H1 (cell line): ENCODE results near the gene L1TD1. TPM values are rescaled to one million over a fixed set of nuclear protein-coding genes. Genes with fewer than 3 reads are reported as not detected.

Experiments used
- CTCF ChIA-PET: fragments of 300-600 bp; sonication (Branson Sonifier 250); formaldehyde crosslinking; loops from one replicate; lab custom pipeline; 2021; ENCODE audit not compliant: partially characterized antibody; lab: Charles Lee
- POLR2A ChIA-PET: fragments of 300-600 bp; sonication (Branson Sonifier 250); formaldehyde crosslinking; loops from one replicate; lab custom pipeline; 2021; ENCODE audit warnings: inconsistent platforms; ENCODE audit not compliant: partially characterized antibody; lab: Charles Lee
- DNase-seq, 2 experiments: peaks; one replicate each; pipeline versions ENCODE4 v3.0.0 to v3.0.0-alpha.2; 2010 to 2022; ENCODE audit warnings: low spot score in 2 of 2, low read depth in 1 of 2, mixed read lengths in 1 of 2
- FAIRE-seq: peaks from 2 replicates; lab custom pipeline; 2011; peaks lifted over from hg19 to GRCh38; lab: Jason Lieb, UNC
- H2AFZ ChIP-seq: 2 replicates; pipeline ENCODE4 v1.8.1; 2012; ENCODE audit warnings: low read length, inconsistent platforms
- H2AK5ac ChIP-seq: 2 replicates; pipeline ENCODE4 v1.6.1; 2013; ENCODE audit warnings: low read depth, low read length
- H2BK120ac ChIP-seq: replicated peaks from 2 replicates; pipeline ENCODE3; 2013; ENCODE audit warnings: low read depth, low read length, inconsistent platforms
- H2BK12ac ChIP-seq: 2 replicates; pipeline ENCODE4 v1.6.1; 2013; ENCODE audit warnings: low read depth, low read length
- H2BK15ac ChIP-seq: 2 replicates; pipeline ENCODE4 v1.6.1; 2013; ENCODE audit warnings: low read length
- H2BK20ac ChIP-seq: 2 replicates; pipeline ENCODE4 v1.6.1; 2013; ENCODE audit warnings: low read length
- H2BK5ac ChIP-seq: 2 replicates; pipeline ENCODE4 v1.6.1; 2013; ENCODE audit warnings: low read depth, low read length
- H3K14ac ChIP-seq: 2 replicates; pipeline ENCODE4 v1.6.1; 2013; ENCODE audit warnings: inconsistent platforms; ENCODE audit not compliant: insufficient read length
- H3K18ac ChIP-seq: 2 replicates; pipeline ENCODE4 v1.6.1; 2013; ENCODE audit warnings: low read length; ENCODE audit errors: extremely low read depth
- H3K23ac ChIP-seq: 2 replicates; pipeline ENCODE4 v1.6.1; 2013; ENCODE audit warnings: inconsistent platforms; ENCODE audit not compliant: insufficient read length
- H3K23me2 ChIP-seq: 2 replicates; pipeline ENCODE4 v1.6.1; 2013; ENCODE audit warnings: low read depth, low read length
- H3K27ac ChIP-seq: 2 replicates; pipeline ENCODE4 v1.6.1; 2011; ENCODE audit warnings: low read depth, low read length, inconsistent platforms
- H3K27me3 ChIP-seq, 4 experiments: replicated peaks in 1 of 4; 1 replicate in 1 of 4; 2 replicates in 3 of 4; pipeline versions ENCODE4 v1.6.1 to v1.8.1; 2011 to 2013; ENCODE audit warnings: low read length in 3 of 4, mild to moderate bottlenecking in 3 of 4, inconsistent platforms in 2 of 4, mixed read lengths in 2 of 4, moderate library complexity in 1 of 4; ENCODE audit not compliant: control insufficient read depth in 3 of 4, insufficient read depth in 3 of 4; ENCODE audit errors: extremely low read depth in 1 of 4
- H3K36me3 ChIP-seq, 4 experiments: 2 replicates each; pipeline versions ENCODE4 v1.6.1 to v1.8.1; 2011 to 2013; ENCODE audit warnings: mild to moderate bottlenecking in 4 of 4, low read length in 3 of 4, moderate library complexity in 2 of 4, control low read depth in 1 of 4, inconsistent platforms in 1 of 4; ENCODE audit not compliant: insufficient read depth in 4 of 4, control insufficient read depth in 2 of 4
- H3K4ac ChIP-seq: replicated peaks from 2 replicates; pipeline ENCODE3; 2013; ENCODE audit warnings: low read length, low read depth, mixed read lengths, inconsistent platforms; ENCODE audit not compliant: insufficient read length
- H3K4me1 ChIP-seq, 4 experiments: replicated peaks in 1 of 4; 1 replicate in 1 of 4; 2 replicates in 3 of 4; pipeline versions ENCODE4 v1.6.1 to v1.8.1; 2011 to 2013; ENCODE audit warnings: low read length in 3 of 4, inconsistent platforms in 2 of 4, mixed read lengths in 1 of 4; ENCODE audit not compliant: insufficient read depth in 4 of 4, control insufficient read depth in 3 of 4
- H3K4me2 ChIP-seq, 2 experiments: 2 replicates each; pipeline versions ENCODE4 v1.6.1 to v1.8.1; 2011 to 2013; ENCODE audit warnings: low read depth in 2 of 2, low read length in 2 of 2, control low read depth in 1 of 2, inconsistent platforms in 1 of 2, mild to moderate bottlenecking in 1 of 2; ENCODE audit not compliant: insufficient read depth in 1 of 2
- H3K4me3 ChIP-seq, 4 experiments: fragments of 200-600, 300-600 bp in 1 of 4; sonication (generic), shearing (Covaris generic), sonication (Bioruptor Twin) in 1 of 4; 2 replicates each; pipeline versions ENCODE4 v1.5.1 to v1.8.1; 2011 to 2016; ENCODE audit warnings: low read length in 4 of 4, low read depth in 3 of 4, control low read depth in 2 of 4, inconsistent platforms in 2 of 4, mild to moderate bottlenecking in 2 of 4, mixed read lengths in 1 of 4, moderate library complexity in 1 of 4; ENCODE audit not compliant: insufficient read depth in 2 of 4; ENCODE audit errors: extremely low read depth in 1 of 4
- H3K56ac ChIP-seq: replicated peaks from 2 replicates; pipeline ENCODE3; 2013; ENCODE audit warnings: low read depth, mild to moderate bottlenecking, mixed read lengths, low read length, inconsistent platforms; ENCODE audit not compliant: insufficient read length
- H3K79me1 ChIP-seq: 2 replicates; pipeline ENCODE4 v1.6.1; 2013; ENCODE audit warnings: low read depth, low read length, control low read depth
- H3K79me2 ChIP-seq, 2 experiments: 2 replicates each; pipeline versions ENCODE4 v1.6.1 to v1.8.1; 2012 to 2013; ENCODE audit warnings: low read length in 2 of 2, mild to moderate bottlenecking in 2 of 2, inconsistent platforms in 1 of 2; ENCODE audit not compliant: insufficient read depth in 2 of 2, control insufficient read depth in 1 of 2
- H3K9ac ChIP-seq, 4 experiments: replicated peaks in 1 of 4; 1 replicate in 1 of 4; 2 replicates in 3 of 4; pipeline versions ENCODE4 v1.6.1 to v1.8.1; 2011 to 2013; ENCODE audit warnings: low read depth in 3 of 4, low read length in 3 of 4, control low read depth in 2 of 4, mild to moderate bottlenecking in 2 of 4, moderate library complexity in 2 of 4, inconsistent platforms in 1 of 4; ENCODE audit errors: extremely low read depth in 1 of 4
- H3K9me3 ChIP-seq, 2 experiments: 2 replicates each; pipeline versions ENCODE4 v1.6.1 to v1.8.1; 2012 to 2013; ENCODE audit warnings: mild to moderate bottlenecking in 2 of 2, moderate library complexity in 2 of 2, control low read depth in 1 of 2, inconsistent platforms in 1 of 2, low read depth in 1 of 2, low read length in 1 of 2, mixed read lengths in 1 of 2; ENCODE audit not compliant: insufficient read depth in 2 of 2
- H4K20me1 ChIP-seq, 2 experiments: replicated peaks in 1 of 2; 2 replicates each; pipeline versions ENCODE3 to v1.8.1; 2011 to 2013; ENCODE audit warnings: inconsistent platforms in 2 of 2, low read length in 2 of 2, mild to moderate bottlenecking in 1 of 2; ENCODE audit not compliant: insufficient read depth in 2 of 2, control insufficient read depth in 1 of 2
- H4K5ac ChIP-seq: 2 replicates; pipeline ENCODE4 v1.6.1; 2013; ENCODE audit warnings: low read length, low read depth, mixed read lengths, inconsistent platforms; ENCODE audit not compliant: insufficient read length
- H4K8ac ChIP-seq: 2 replicates; pipeline ENCODE4 v1.8.0; 2013; ENCODE audit warnings: mild to moderate bottlenecking, moderate library complexity, low read length, inconsistent platforms; ENCODE audit not compliant: insufficient read depth; ENCODE audit errors: extremely low read depth
- H4K91ac ChIP-seq: replicated peaks from 2 replicates; pipeline ENCODE3; 2013; ENCODE audit warnings: low read length, mixed read lengths, inconsistent platforms; ENCODE audit not compliant: insufficient read length
- GTF2F1 ChIP-seq: IDR thresholded peaks from 2 replicates; pipeline ENCODE4 v1.6.1; 2012; ENCODE audit warnings: low read depth, low read length, improper control_type of control experiment, borderline replicate concordance
- MAFK ChIP-seq: IDR thresholded peaks from 2 replicates; pipeline ENCODE4 v1.6.1; 2012; ENCODE audit warnings: low read depth, mild to moderate bottlenecking, improper control_type of control experiment, low read length
- POLR2A ChIP-seq, 2 experiments: IDR thresholded peaks; 1 replicate in 1 of 2; 2 replicates in 1 of 2; pipeline ENCODE4 v1.6.1; 2011; ENCODE audit warnings: low read depth in 2 of 2, low read length in 2 of 2, mild to moderate bottlenecking in 2 of 2; ENCODE audit errors: control extremely low read depth in 1 of 2
- POLR2AphosphoS5 ChIP-seq: IDR thresholded peaks from 2 replicates; pipeline ENCODE4 v1.6.1; 2011; ENCODE audit warnings: low read depth, low read length
- POU5F1 ChIP-seq: IDR thresholded peaks from 2 replicates; pipeline ENCODE4 v1.6.1; 2011; ENCODE audit warnings: low read depth, mild to moderate bottlenecking, low read length, moderate library complexity
- RXRA ChIP-seq: IDR thresholded peaks from 2 replicates; pipeline ENCODE4 v1.6.1; 2011; ENCODE audit warnings: low read depth, mild to moderate bottlenecking, low read length, moderate library complexity; ENCODE audit not compliant: insufficient read depth
- SP2 ChIP-seq: IDR thresholded peaks from 2 replicates; pipeline ENCODE4 v1.6.1; 2012; ENCODE audit warnings: mild to moderate bottlenecking, low read length, inconsistent platforms
- USF2 ChIP-seq: IDR thresholded peaks from 2 replicates; pipeline ENCODE4 v1.6.1; 2011; ENCODE audit warnings: low read length, improper control_type of control experiment
- WGBS, 2 experiments: shearing (Covaris generic) in 1 of 2; methylation state at CpG; one replicate each; pipeline versions ENCODE4 v1.1.6 to v1.1.7; 2013 to 2015; ENCODE audit warnings: low lambda C conversion rate in 2 of 2, mixed read lengths in 2 of 2, inconsistent platforms in 1 of 2, low coverage in 1 of 2, missing lambda C conversion rate in 1 of 2; ENCODE audit not compliant: insufficient replicate concordance in 2 of 2, insufficient coverage in 1 of 2, insufficient read length in 1 of 2; ENCODE audit errors: extremely low coverage in 1 of 2, missing lambda C conversion rate in 1 of 2; 5-methylcytosine and 5-hydroxymethylcytosine counted together
- polyA plus RNA-seq, 7 experiments: library from polyadenylated mRNA; depleted of rRNA in 3 of 7; stranded (reverse) in 5 of 7; unstranded in 2 of 7; fragments of >200 nt in 5 of 7; fragments of 200-250 nt in 2 of 7; gene quantifications; 1 replicate in 5 of 7; 2 replicates in 1 of 7; 4 replicates in 1 of 7; pipeline versions ENCODE4 v1.2.1 to v1.2.3, GENCODE V29; 2011 to 2013; ENCODE audit warnings: missing spikeins in 2 of 7, mixed read lengths in 2 of 7
- total RNA-seq: library from RNA; stranded (reverse); fragmentation: NEBNext Ultra II Directional; extraction: Animal tissue kit (Norgen Biotek cat#: 25700); gene quantifications from 2 replicates; pipeline ENCODE4 v1.2.1, GENCODE V29; 2021

L1TD1 gene
- total and polyA plus RNA-seq, 2 of the 8 experiments (the other 6 are each of a cell fraction or from before 2014, with no cell fraction given) = 35.3 to 441 TPM

GRCh38 chr1:62208087-62208486, 13.4 kb downstream of the L1TD1 start:
- Histone ChIP-seq H3K4me2 (no peak overlapping the region), H3K27me3 (no peaks in the 10 kb centered on the region), H3K56ac (no peak overlapping the region), H3K4ac (no peak overlapping the region), H4K5ac (no peak overlapping the region), H2AFZ (no peak overlapping the region), H2BK5ac (0 out of 2 replicates have a peak overlapping the region, but pooled peaks have one; percentile 44), H3K23ac (no peak overlapping the region), H4K20me1 (peaks cover 12 to 19% of the 10 kb centered on the region in 2 experiments), H3K9me3 (peaks cover 0 to 9% of the 10 kb centered on the region in 2 experiments; a peak in 1 of 4 replicates), H3K79me1 (peaks cover 3% of the 10 kb centered on the region; the same call in 1 of the 2 replicates), H2BK12ac (peak overlapping the region; percentile 27; the same call in 1 of the 2 replicates), H4K91ac (no peak overlapping the region), H3K18ac (peak overlapping the region; percentile 4; the same call in 1 of the 2 replicates), H2BK15ac (no peak overlapping the region), H3K79me2 (peaks cover 0 to 55% of the 10 kb centered on the region in 2 experiments; a peak in 2 of 4 replicates), H2BK20ac (no peak overlapping the region), H3K4me3 (no peak overlapping the region), H3K23me2 (no peaks in the 10 kb centered on the region), H3K27ac (no peak overlapping the region), H3K36me3 (peaks cover 32 to 91% (median 69%) of the 10 kb centered on the region in 4 experiments), H3K14ac (no peak overlapping the region), H4K8ac (no peak overlapping the region), H3K9ac (no peak overlapping the region), H3K4me1 (peaks cover 0 to 5% (median 0%) of the 10 kb centered on the region in 4 experiments; a peak in 1 of 7 replicates), H2BK120ac (no peak overlapping the region), H2AK5ac (no peak overlapping the region; the same call in 1 of the 2 replicates)
- TF ChIP-seq GTF2F1 = no peak
- TF ChIP-seq POU5F1 = no peak
- peak; percentile 50 for TF ChIP-seq POLR2AphosphoS5
- TF ChIP-seq RXRA = no peak
- no peak for TF ChIP-seq SP2
- no peak for TF ChIP-seq MAFK
- no peak for TF ChIP-seq USF2
- TF ChIP-seq POLR2A (IDR thresholded peaks at IDR 0.05; ENCODE audit: control extremely low read depth in 1 of 2, low read depth in 2 of 2, low read length in 2 of 2) = peak in 1 of 2 experiments; percentile 67; a peak in 1 of 3 replicates
- ChIA-PET POLR2A (interaction anchor here (0.8 to 26.8 kb wide), 12 partner anchors 13 to 227 kb away, joined by 3 to 1232 read pairs (median 6); partner anchors contain the start of gene L1TD1), CTCF (interaction anchor here (1.1 to 8.4 kb wide), 2 partner anchors 33 to 197 kb away, joined by 3 to 69 read pairs; no protein-coding TSS in a partner anchor)
- no peak for DNase-seq
- 91% methylated on average over 5 of the region's 5 CpGs; no CpG with 5 or more reads in 1 of the 2 experiments for WGBS, 2 experiments
- FAIRE-seq = peak; percentile 69
